Measurements from ENCODE around the gene ZPR1. TPM values are rescaled to one million over a fixed set of nuclear protein-coding genes. Genes with fewer than 3 reads are reported as not detected.

Gene ZPR1
- total and polyA plus RNA-seq, 2 of the 4 experiments (the other 2 are of a cell fraction) = 40.8 to 52.0 TPM

- no peaks in the 10 kb centered on the region for H3K79me1 ChIP-seq (ENCODE audit: low read depth in 1 of 2, low read length in 2 of 2)
- in situ Hi-C loops (cut with MboI; ENCODE audit: low sequenced_read_pairs) = no loop called here
- H2BK120ac ChIP-seq (ENCODE audit: low read depth, low read length) = no peak overlapping the region
- no peak for DNase-seq
- H2AK9ac ChIP-seq (replicated peaks; ENCODE audit: low read depth, low read length, poor library complexity) = no peak overlapping the region
- no peak overlapping the region for H3K56ac ChIP-seq (ENCODE audit: extremely low read depth, insufficient read depth, low read length)
- H3K4me3 ChIP-seq (ENCODE audit: insufficient read depth, low read depth, low read length) = no peak overlapping the region
- H3K27me3 ChIP-seq (ENCODE audit: control insufficient read depth, insufficient read depth, low read length) = peaks cover 5% of the 10 kb centered on the region
- ChIA-PET POLR2A (ENCODE audit: unreplicated experiment) (no interaction called here), CTCF (no interaction called here)
- H4K8ac ChIP-seq (ENCODE audit: low read depth in 2 of 2, low read length in 2 of 2) = no peak overlapping the region
- no peak overlapping the region for H3K27ac ChIP-seq (ENCODE audit: insufficient read depth, low read length)
- H3K18ac ChIP-seq (ENCODE audit: low read depth, low read length) = no peak overlapping the region
- ATAC-seq (ENCODE audit: low read depth) = no peak
- no peaks in the 10 kb centered on the region for H3K9me3 ChIP-seq (ENCODE audit: control insufficient read depth, insufficient read depth, low read length)
- H3K4me1 ChIP-seq (ENCODE audit: control insufficient read depth, insufficient read depth, low read length) = no peaks in the 10 kb centered on the region; the same call in 1 of the 2 replicates
- no peaks in the 10 kb centered on the region for H3K36me3 ChIP-seq (ENCODE audit: control insufficient read depth, insufficient read depth, low read length)
- H3K4me2 ChIP-seq (ENCODE audit: low read depth, low read length) = no peak overlapping the region
- no peak overlapping the region for H2BK5ac ChIP-seq (ENCODE audit: low read depth, low read length, poor library complexity, severe bottlenecking)
- no peaks in the 10 kb centered on the region for H4K20me1 ChIP-seq (ENCODE audit: insufficient read depth, low read length)
- no peak overlapping the region for H3K23ac ChIP-seq (ENCODE audit: low read depth, low read length)
- no peak overlapping the region for H2BK15ac ChIP-seq (ENCODE audit: low read depth, low read length)
- BruUV-seq (replicated peaks) = no TSS peak
- intact Hi-C loops (cut with micrococcal nuclease) = loop anchor here (1.0 kb wide), 1 partner anchor 12 kb away; no protein-coding TSS in a partner anchor
- H2AFZ ChIP-seq (replicated peaks; ENCODE audit: low read length, poor library complexity) = no peak overlapping the region
- no CpG with 5 or more reads among the region's 1 CpG for WGBS, 2 experiments (ENCODE audit: extremely low coverage in 2 of 2, insufficient read length in 1 of 2)
- H3K14ac ChIP-seq (replicated peaks; ENCODE audit: low read depth, low read length) = no peak overlapping the region
- H3K9ac ChIP-seq (ENCODE audit: low read depth, low read length) = no peak overlapping the region
- no peak overlapping the region for H2BK20ac ChIP-seq (ENCODE audit: low read depth, low read length)
- peak; percentile 93 for TF ChIP-seq NFE2L2 (IDR thresholded peaks at IDR 0.05; ENCODE audit: low read depth, low read length)
- TF ChIP-seq POLR2A (IDR thresholded peaks at IDR 0.05; ENCODE audit: low read depth, low read length) = no peak
- peak; percentile 48; the same call in 1 of the 2 replicates for TF ChIP-seq MAFK (IDR thresholded peaks at IDR 0.05; ENCODE audit: low read depth, low read length)
- no peak for TF ChIP-seq SMC3 (IDR thresholded peaks at IDR 0.05; ENCODE audit: low read depth, low read length)
- dilution Hi-C loops (cut with HindIII; ENCODE audit: low sequenced_read_pairs, unreplicated experiment) = no loop called here
- H2AK5ac ChIP-seq (ENCODE audit: low read depth, low read length) = no peak overlapping the region
- H3K9me1 ChIP-seq (ENCODE audit: insufficient read depth, low read length) = peaks cover 3% of the 10 kb centered on the region
- H4K91ac ChIP-seq (ENCODE audit: insufficient read depth, low read depth, low read length) = no peak overlapping the region
- no peak overlapping the region for H3K4ac ChIP-seq (ENCODE audit: low read depth, low read length)
- no peak overlapping the region for H4K5ac ChIP-seq (ENCODE audit: low read depth, low read length)
Observed at GRCh38 chr11:116796548-116796947, 8.7 kb upstream of the ZPR1 start.
